Peyer's patch (tissue), 4 donors: Measurements from ENCODE around the gene FANCI.

Experiments
- CTCF ChIP-seq, 6 experiments: fragments of 450-650 bp in 4 of 6; fragments of 200-600 bp in 2 of 6; sonication (generic) in 1 of 6; IDR thresholded peaks; one replicate each; pipeline ENCODE4 v1.5.1; 2017 to 2019; ENCODE audit warnings: antibody characterized with exemption in 6 of 6, mild to moderate bottlenecking in 3 of 6, moderate library complexity in 1 of 6
- POLR2A ChIP-seq, 2 donors: fragments of 450-650 bp; IDR thresholded peaks; one replicate each; pipeline ENCODE4 v1.5.1; 2017; ENCODE audit warnings: antibody characterized with exemption in 2 of 2, mild to moderate bottlenecking in 2 of 2, moderate library complexity in 2 of 2

GRCh38 chr15:89330881-89331595, 87.3 kb downstream of the FANCI start:
- TF ChIP-seq CTCF (IDR thresholded peaks at IDR 0.05) (no peak), POLR2A (IDR thresholded peaks at IDR 0.05) (no peak)
